Measurements from ENCODE around the gene UBE2D3. TPM values are rescaled to one million over a fixed set of nuclear protein-coding genes. Genes with fewer than 3 reads are reported as not detected.

UBE2D3 gene
- total and polyA plus RNA-seq, 2 of the 4 experiments (the other 2 are of a cell fraction) = 233 to 387 TPM

GRCh38 chr4:102778720-102779119 lies 48.6 kb downstream of the UBE2D3 start:
- Histone ChIP-seq H3K9me3 (ENCODE audit: control insufficient read depth, insufficient read depth, low read length) (no peaks in the 10 kb centered on the region), H2BK20ac (ENCODE audit: low read depth, low read length) (no peak overlapping the region), H4K20me1 (ENCODE audit: insufficient read depth, low read length) (no peaks in the 10 kb centered on the region), H4K5ac (ENCODE audit: low read depth, low read length) (no peak overlapping the region), H3K18ac (ENCODE audit: low read depth, low read length) (no peak overlapping the region), H2AFZ (replicated peaks; ENCODE audit: low read length, poor library complexity) (no peak overlapping the region), H3K4ac (ENCODE audit: low read depth, low read length) (no peak overlapping the region), H3K9me1 (ENCODE audit: insufficient read depth, low read length) (no peaks in the 10 kb centered on the region), H3K9ac (ENCODE audit: low read depth, low read length) (no peak overlapping the region), H2BK15ac (ENCODE audit: low read depth, low read length) (no peak overlapping the region), H4K8ac (ENCODE audit: low read depth in 2 of 2, low read length in 2 of 2) (no peak overlapping the region), H3K79me1 (ENCODE audit: low read depth in 1 of 2, low read length in 2 of 2) (no peaks in the 10 kb centered on the region), H4K91ac (ENCODE audit: insufficient read depth, low read depth, low read length) (no peak overlapping the region), H2AK5ac (ENCODE audit: low read depth, low read length) (no peak overlapping the region), H3K56ac (ENCODE audit: extremely low read depth, insufficient read depth, low read length) (no peak overlapping the region), H3K4me1 (ENCODE audit: control insufficient read depth, insufficient read depth, low read length) (no peaks in the 10 kb centered on the region), H3K27me3 (ENCODE audit: control insufficient read depth, insufficient read depth, low read length) (no peaks in the 10 kb centered on the region), H3K4me2 (ENCODE audit: low read depth, low read length) (no peak overlapping the region), H2AK9ac (replicated peaks; ENCODE audit: low read depth, low read length, poor library complexity) (no peak overlapping the region), H3K4me3 (ENCODE audit: insufficient read depth, low read depth, low read length) (no peak overlapping the region), H2BK120ac (ENCODE audit: low read depth, low read length) (no peak overlapping the region), H3K36me3 (ENCODE audit: control insufficient read depth, insufficient read depth, low read length) (no peaks in the 10 kb centered on the region), H3K14ac (replicated peaks; ENCODE audit: low read depth, low read length) (no peak overlapping the region), H3K23ac (ENCODE audit: low read depth, low read length) (no peak overlapping the region), H3K27ac (ENCODE audit: insufficient read depth, low read length) (no peak overlapping the region), H2BK5ac (ENCODE audit: low read depth, low read length, poor library complexity, severe bottlenecking) (no peak overlapping the region)
- in situ Hi-C loops (cut with MboI; ENCODE audit: low sequenced_read_pairs) (no loop called here), intact Hi-C loops (cut with micrococcal nuclease) (no loop called here), dilution Hi-C loops (cut with HindIII; ENCODE audit: low sequenced_read_pairs, unreplicated experiment) (no loop called here)
- DNase-seq = no peak
- ChIA-PET CTCF (interaction anchor here (1.2 kb wide), 1 partner anchor 14 kb away, joined by 4 read pairs; no protein-coding TSS in a partner anchor), POLR2A (ENCODE audit: unreplicated experiment) (no interaction called here)
- no peak for TF ChIP-seq ELK1 (IDR thresholded peaks at IDR 0.05; ENCODE audit: borderline replicate concordance, low read depth, low read length)
- TF ChIP-seq CTCF (conservative IDR thresholded peaks at IDR 0.05; ENCODE audit: low read depth, low read length) = no peak
- TF ChIP-seq USF2 (IDR thresholded peaks at IDR 0.05; ENCODE audit: low read depth, low read length) = no peak
- TF ChIP-seq CEBPB (IDR thresholded peaks at IDR 0.05; ENCODE audit: low read depth, low read length) = no peak
- TF ChIP-seq RCOR1 (IDR thresholded peaks at IDR 0.05; ENCODE audit: insufficient replicate concordance, low read length) = no peak
- no peak for TF ChIP-seq RFX5 (IDR thresholded peaks at IDR 0.05; ENCODE audit: low read depth, low read length)
- TF ChIP-seq RAD21 (IDR thresholded peaks at IDR 0.05; ENCODE audit: low read length) = no peak
- no peak for TF ChIP-seq POLR2A (IDR thresholded peaks at IDR 0.05; ENCODE audit: low read depth, low read length)
- TF ChIP-seq FOS (IDR thresholded peaks at IDR 0.05; ENCODE audit: low read depth, low read length) = no peak
- no peak for TF ChIP-seq BHLHE40 (IDR thresholded peaks at IDR 0.05; ENCODE audit: low read depth, low read length)
- TF ChIP-seq MXI1 (IDR thresholded peaks at IDR 0.05; ENCODE audit: borderline replicate concordance, low read depth, low read length) = no peak
- no peak for TF ChIP-seq MAZ (IDR thresholded peaks at IDR 0.05; ENCODE audit: borderline replicate concordance, low read depth, low read length)
- TF ChIP-seq CHD1 (IDR thresholded peaks at IDR 0.05; ENCODE audit: low read depth, low read length) = no peak
- no peak for TF ChIP-seq NFE2L2 (IDR thresholded peaks at IDR 0.05; ENCODE audit: low read depth, low read length)
- no peak for TF ChIP-seq MAFK (IDR thresholded peaks at IDR 0.05; ENCODE audit: low read depth, low read length)
- no peak for TF ChIP-seq SMC3 (IDR thresholded peaks at IDR 0.05; ENCODE audit: low read depth, low read length)
- no peak for ATAC-seq (ENCODE audit: low read depth)
- WGBS, 2 experiments (ENCODE audit: extremely low coverage in 2 of 2, insufficient read length in 1 of 2) = 67% methylated on average over 3 of the region's 7 CpGs; no CpG with 5 or more reads in 1 of the 2 experiments
- no TSS peak for BruUV-seq (replicated peaks)

Measured in IMR-90 (cell line).